HCT116 (cell line): ENCODE measurements around the gene LCN15.

Experiments used
- ELF1 ChIP-seq: IDR thresholded peaks from 2 replicates; pipeline ENCODE4 v1.6.1; 2012; ENCODE audit warnings: low read depth, borderline replicate concordance
- EZH2phosphoT487 ChIP-seq: fragments of 200-600 bp; IDR thresholded peaks from 2 replicates; pipeline ENCODE4 v1.6.1; 2018; ENCODE audit warnings: antibody characterized with exemption, borderline replicate concordance
- JUND ChIP-seq: IDR thresholded peaks from 2 replicates; pipeline ENCODE4 v1.6.1; 2012
- POLR2A ChIP-seq: IDR thresholded peaks from 2 replicates; pipeline ENCODE4 v1.7.0; 2011; ENCODE audit warnings: borderline replicate concordance; ENCODE audit not compliant: insufficient read depth, insufficient read length; ENCODE audit errors: extremely low read depth
- POLR2AphosphoS5 ChIP-seq: IDR thresholded peaks from 2 replicates; pipeline ENCODE4 v1.6.1; 2011; ENCODE audit warnings: mild to moderate bottlenecking, low read depth, low read length, moderate library complexity
- YY1 ChIP-seq: IDR thresholded peaks from 2 replicates; pipeline ENCODE4 v1.6.1; 2011; ENCODE audit warnings: low read length, low read depth, moderate library complexity, mild to moderate bottlenecking; ENCODE audit not compliant: insufficient replicate concordance; ENCODE audit errors: extremely low read depth
- ZNF274 ChIP-seq: fragments of 200-500 bp; sonication (Bioruptor generic); IDR thresholded peaks from 2 replicates; pipeline ENCODE4 v1.6.1; 2014; ENCODE audit warnings: mild to moderate bottlenecking, low read depth, low read length, inconsistent platforms
- TF ChIP-seq, protein P1 (sequence below), 3 experiments: fragments of 200-600 bp in 1 of 3; sonication (generic) in 1 of 3; IDR thresholded peaks in 2 of 3; conservative IDR thresholded peaks in 1 of 3; 2 replicates each; pipeline ENCODE4 v1.5.1; 2012 to 2017; ENCODE audit warnings: low read depth in 2 of 3, low read length in 2 of 3, antibody characterized with exemption in 1 of 3, borderline replicate concordance in 1 of 3, control low read depth in 1 of 3, mild to moderate bottlenecking in 1 of 3, mixed read lengths in 1 of 3, mixed run types in 1 of 3, moderate library complexity in 1 of 3; ENCODE audit not compliant: insufficient read depth in 1 of 3

DNA sequence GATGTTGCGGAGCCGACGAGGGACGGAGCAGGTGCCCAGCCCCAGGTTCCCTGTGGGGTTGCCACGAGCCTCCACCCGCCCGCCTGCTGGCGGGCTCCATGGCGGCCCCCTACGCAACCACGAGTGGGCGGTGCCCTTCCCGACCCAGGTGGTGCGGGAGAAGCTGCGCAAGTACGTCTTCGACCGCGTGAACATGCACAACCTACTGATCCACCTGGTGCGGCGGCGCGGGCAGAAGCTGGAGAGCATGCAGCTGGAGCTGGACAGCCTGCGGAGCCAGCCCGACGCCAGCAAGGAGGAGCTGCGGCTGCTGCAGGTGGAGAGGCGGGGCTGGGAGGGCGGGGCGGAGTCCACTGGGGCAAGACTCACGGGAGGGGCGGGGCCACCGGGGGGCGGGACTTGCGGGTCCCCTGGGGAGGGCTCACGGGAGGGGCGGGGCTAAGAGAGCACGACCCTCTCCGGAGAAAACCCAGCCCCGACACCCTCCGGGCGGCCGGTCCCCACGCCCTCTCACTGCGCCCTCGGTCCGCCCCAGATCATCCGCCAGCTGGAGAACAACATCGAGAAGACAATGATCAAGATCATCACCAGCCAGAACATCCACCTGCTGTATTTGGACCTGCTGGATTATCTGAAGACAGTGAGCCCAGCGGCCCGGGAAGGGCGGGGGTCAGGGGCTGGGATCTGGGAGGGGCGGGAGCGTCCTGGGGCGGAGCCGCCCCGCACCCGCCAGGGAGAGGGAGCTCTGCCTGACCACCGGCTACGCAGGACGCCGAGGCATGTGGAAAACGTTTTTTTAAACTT is 35.7 kb upstream of the LCN15 start:
- TF ChIP-seq JUND (no peak), POLR2A (no peak), ZNF274 (no peak), POLR2AphosphoS5 (peak; percentile 60; the same call in 1 of the 2 replicates), EZH2phosphoT487 (no peak), ELF1 (no peak), YY1 (no peak)
- TF ChIP-seq, protein P1, sequence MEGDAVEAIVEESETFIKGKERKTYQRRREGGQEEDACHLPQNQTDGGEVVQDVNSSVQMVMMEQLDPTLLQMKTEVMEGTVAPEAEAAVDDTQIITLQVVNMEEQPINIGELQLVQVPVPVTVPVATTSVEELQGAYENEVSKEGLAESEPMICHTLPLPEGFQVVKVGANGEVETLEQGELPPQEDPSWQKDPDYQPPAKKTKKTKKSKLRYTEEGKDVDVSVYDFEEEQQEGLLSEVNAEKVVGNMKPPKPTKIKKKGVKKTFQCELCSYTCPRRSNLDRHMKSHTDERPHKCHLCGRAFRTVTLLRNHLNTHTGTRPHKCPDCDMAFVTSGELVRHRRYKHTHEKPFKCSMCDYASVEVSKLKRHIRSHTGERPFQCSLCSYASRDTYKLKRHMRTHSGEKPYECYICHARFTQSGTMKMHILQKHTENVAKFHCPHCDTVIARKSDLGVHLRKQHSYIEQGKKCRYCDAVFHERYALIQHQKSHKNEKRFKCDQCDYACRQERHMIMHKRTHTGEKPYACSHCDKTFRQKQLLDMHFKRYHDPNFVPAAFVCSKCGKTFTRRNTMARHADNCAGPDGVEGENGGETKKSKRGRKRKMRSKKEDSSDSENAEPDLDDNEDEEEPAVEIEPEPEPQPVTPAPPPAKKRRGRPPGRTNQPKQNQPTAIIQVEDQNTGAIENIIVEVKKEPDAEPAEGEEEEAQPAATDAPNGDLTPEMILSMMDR (IDR thresholded peaks at IDR 0.05 in 2 of 3, conservative IDR thresholded peaks at IDR 0.05 in 1 of 3; ENCODE audit: borderline replicate concordance in 1 of 3, insufficient read depth in 1 of 3, low read depth in 2 of 3, low read length in 2 of 3), result no peak
